ENCODE data around the gene UNC45A. TPM values are rescaled to one million over a fixed set of nuclear protein-coding genes. Genes with fewer than 3 reads are reported as not detected.

UNC45A gene
- total RNA-seq, 1 experiment from 2014 or later, result 63.1 TPM

- ChIA-PET CTCF (interaction anchor here (0.5 to 8.4 kb wide), 26 partner anchors 10 to 1404 kb away, joined by 3 to 116 read pairs (median 5); partner anchors contain the start of genes HDDC3, UNC45A and VPS33B), POLR2A (interaction anchor here (0.7 to 3.3 kb wide), 9 partner anchors 8 to 315 kb away, joined by 3 to 20 read pairs (median 8); partner anchors contain the start of genes UNC45A and VPS33B)
- Mint-ChIP-seq H3K36me3 (ENCODE audit: insufficient read depth, unreplicated experiment) (peaks cover 24% of the 10 kb centered on the region), H3K9me3 (ENCODE audit: unreplicated experiment) (no peaks in the 10 kb centered on the region), H3K4me1 (ENCODE audit: insufficient read depth, unreplicated experiment) (peaks cover 10% of the 10 kb centered on the region), H3K27ac (ENCODE audit: low read depth, unreplicated experiment) (no peak overlapping the region), H3K4me3 (ENCODE audit: unreplicated experiment) (peak overlapping the region; percentile 77), H3K27me3 (ENCODE audit: insufficient read depth, unreplicated experiment) (no peaks in the 10 kb centered on the region)
- DNase-seq (ENCODE audit: unreplicated experiment), result no peak
- BruUV-seq (replicated peaks), result no TSS peak
- no peak for TF ChIP-seq CTCF (IDR thresholded peaks at IDR 0.05; ENCODE audit: unreplicated experiment)
- intact Hi-C loops (cut with micrococcal nuclease), result loop anchor here (2.0 kb wide), 1 partner anchor 37 kb away; the partner anchor contains the start of gene PRC1
Measured at GRCh38 chr15:90957791-90958190, 22.7 kb downstream of the UNC45A start.

GRCh38 chr15:90959028-90959595, 24.0 kb downstream of the UNC45A start:
- H3K36me3 Mint-ChIP-seq (ENCODE audit: insufficient read depth, unreplicated experiment), result peaks cover 27% of the 10 kb centered on the region
- POLR2A ChIA-PET, result interaction anchor here (0.6 to 2.7 kb wide), 3 partner anchors 12 to 34 kb away, joined by 4 to 13 read pairs (median 5); no protein-coding TSS in a partner anchor
- no peak for TF ChIP-seq CTCF (IDR thresholded peaks at IDR 0.05; ENCODE audit: unreplicated experiment)
- no peak overlapping the region for H3K4me3 Mint-ChIP-seq (ENCODE audit: unreplicated experiment)
- BruUV-seq (replicated peaks), result no TSS peak
- DNase-seq (ENCODE audit: unreplicated experiment), result no peak
- no peak overlapping the region for H3K27ac Mint-ChIP-seq (ENCODE audit: low read depth, unreplicated experiment)
- H3K9me3 Mint-ChIP-seq (ENCODE audit: unreplicated experiment), result no peaks in the 10 kb centered on the region
- intact Hi-C loops (cut with micrococcal nuclease), result no loop called here
- no peaks in the 10 kb centered on the region for H3K27me3 Mint-ChIP-seq (ENCODE audit: insufficient read depth, unreplicated experiment)
- peaks cover 15% of the 10 kb centered on the region for H3K4me1 Mint-ChIP-seq (ENCODE audit: insufficient read depth, unreplicated experiment)
- CTCF ChIA-PET, result interaction anchor here (0.5 to 8.4 kb wide), 10 partner anchors 10 to 295 kb away, joined by 3 to 116 read pairs (median 13); partner anchors contain the start of genes HDDC3, UNC45A and VPS33B

- peaks cover 22% of the 10 kb centered on the region for H3K36me3 Mint-ChIP-seq (ENCODE audit: insufficient read depth, unreplicated experiment)
Measured at GRCh38 chr15:90959894-90960293, 24.8 kb downstream of the UNC45A start.

More at GRCh38 chr15:90959894-90960293, 24.8 kb downstream of the UNC45A start:
- Mint-ChIP-seq H3K27me3 (ENCODE audit: insufficient read depth, unreplicated experiment) (no peaks in the 10 kb centered on the region), H3K4me3 (ENCODE audit: unreplicated experiment) (no peak overlapping the region), H3K4me1 (ENCODE audit: insufficient read depth, unreplicated experiment) (peaks cover 15% of the 10 kb centered on the region), H3K9me3 (ENCODE audit: unreplicated experiment) (no peaks in the 10 kb centered on the region), H3K27ac (ENCODE audit: low read depth, unreplicated experiment) (no peak overlapping the region)
- no peak for TF ChIP-seq CTCF (IDR thresholded peaks at IDR 0.05; ENCODE audit: unreplicated experiment)
- DNase-seq (ENCODE audit: unreplicated experiment), result no peak
- BruUV-seq (replicated peaks), result no TSS peak
- CTCF ChIA-PET, result interaction anchor here (0.5 to 8.4 kb wide), 8 partner anchors 11 to 312 kb away, joined by 3 to 105 read pairs (median 6); no protein-coding TSS in a partner anchor
- intact Hi-C loops (cut with micrococcal nuclease), result no loop called here
- POLR2A ChIA-PET, result interaction anchor here (0.6 kb wide), 1 partner anchor 24 kb away, joined by 4 read pairs; no protein-coding TSS in a partner anchor
